ENCODE data around the gene SLCO4A1.

GRCh38 chr20:62620625-62621024 is 21.7 kb upstream of the SLCO4A1 start:
- TF ChIP-seq POLR2A (IDR thresholded peaks at IDR 0.05) (no peak), CTCF (IDR thresholded peaks at IDR 0.05) (no peak)

All from uterus (tissue), 2 donors.